Activated CD8-positive, alpha-beta memory T cell treated with anti-CD3 and anti-CD28 coated beads, Interleukin-2, amount 50 U/mL, for 24 hours (primary cell): ENCODE measurements around the gene PLCB3.

ENCODE experiments used
- DNase-seq: peaks from one replicate; pipeline ENCODE4 v3.0.0-alpha.2; 2020; ENCODE audit errors: extremely low read depth

Gene PLCB3

DNA sequence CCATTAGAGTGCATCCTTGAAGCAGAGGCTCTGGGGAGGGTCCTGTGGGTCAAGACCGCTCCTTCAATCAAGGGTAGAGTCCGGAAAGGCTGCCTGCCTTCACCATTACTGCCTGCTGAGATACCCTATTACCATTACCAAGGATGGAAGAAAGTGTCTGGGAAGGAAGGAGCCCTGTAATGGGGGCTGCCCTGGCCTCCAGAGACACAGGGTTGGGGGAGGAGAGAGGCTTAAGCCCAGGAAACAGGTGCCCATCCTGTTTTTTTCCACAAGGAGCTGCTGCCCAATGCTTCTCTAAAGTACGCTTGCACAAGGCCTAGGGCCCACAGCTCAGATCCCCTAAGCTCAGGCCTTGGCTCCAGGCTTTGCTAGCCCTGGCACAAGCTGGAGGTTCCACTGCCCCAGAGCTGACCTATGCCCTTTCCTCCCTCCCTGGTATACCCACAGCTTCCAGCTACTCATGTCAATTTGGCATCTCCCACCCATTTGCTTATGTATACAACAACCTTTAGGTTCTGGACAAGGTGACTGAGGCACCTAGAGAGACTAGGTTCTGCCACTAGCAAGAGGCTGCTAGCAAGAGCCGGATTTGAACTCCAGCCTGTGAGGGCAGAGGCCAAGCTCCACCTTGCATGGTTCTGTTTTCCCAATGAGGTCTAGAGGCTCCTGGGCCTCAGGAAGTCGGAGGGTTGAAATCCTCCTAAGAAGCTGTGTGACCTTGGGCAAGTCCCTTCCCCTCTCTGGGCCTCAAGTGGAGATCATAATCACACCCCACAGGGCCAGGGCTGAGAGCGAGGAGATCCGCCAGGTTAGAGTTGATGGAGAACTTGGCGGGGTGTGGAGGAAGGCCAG is 1.5 kb upstream of the PLCB3 start:
- no peak for DNase-seq

DNA sequence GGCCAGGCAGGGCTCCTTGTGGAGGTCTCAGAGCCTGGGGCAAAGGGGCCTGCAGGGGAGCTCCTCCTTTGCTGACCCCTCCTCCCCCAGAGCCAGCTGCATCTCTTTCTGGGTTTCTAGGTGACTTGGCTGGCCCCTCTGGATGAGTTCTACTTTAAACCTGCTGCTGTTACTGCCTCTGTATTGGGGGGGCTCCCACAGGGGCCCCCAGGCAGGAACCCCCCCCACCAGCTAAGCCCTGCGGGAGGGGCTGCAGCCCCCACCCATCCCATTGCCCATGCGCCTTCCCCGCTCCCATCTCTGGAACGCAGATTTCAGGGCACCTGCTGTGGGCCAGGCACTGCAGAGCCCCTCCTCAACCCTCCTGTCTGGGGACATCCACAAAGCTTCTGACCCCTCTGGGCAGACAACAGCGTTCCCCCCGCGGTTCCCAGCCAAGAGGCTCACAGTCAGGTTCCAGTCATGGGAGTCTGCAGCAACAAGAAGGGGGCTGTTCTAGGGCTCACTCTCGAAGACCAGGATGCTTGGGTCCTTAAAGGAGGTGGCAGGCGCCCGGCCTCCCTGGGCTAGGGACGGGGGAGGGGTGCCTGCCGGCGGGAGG is 815 bp upstream of the PLCB3 start:
- DNase-seq: no peak

DNA sequence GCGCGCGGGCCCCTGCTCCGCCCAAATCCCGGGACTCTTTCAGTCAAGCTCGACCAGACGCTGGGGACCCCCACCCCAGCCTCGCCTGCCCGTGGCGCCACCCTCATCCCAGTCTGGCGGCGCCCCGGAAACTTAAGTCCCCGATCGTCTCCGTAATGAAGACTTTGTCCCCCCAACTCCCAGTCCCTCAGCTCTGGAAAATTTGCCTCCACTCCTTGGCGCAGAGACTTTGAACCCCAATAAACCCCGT is 348 bp downstream of the PLCB3 start:
- DNase-seq: no peak

DNA sequence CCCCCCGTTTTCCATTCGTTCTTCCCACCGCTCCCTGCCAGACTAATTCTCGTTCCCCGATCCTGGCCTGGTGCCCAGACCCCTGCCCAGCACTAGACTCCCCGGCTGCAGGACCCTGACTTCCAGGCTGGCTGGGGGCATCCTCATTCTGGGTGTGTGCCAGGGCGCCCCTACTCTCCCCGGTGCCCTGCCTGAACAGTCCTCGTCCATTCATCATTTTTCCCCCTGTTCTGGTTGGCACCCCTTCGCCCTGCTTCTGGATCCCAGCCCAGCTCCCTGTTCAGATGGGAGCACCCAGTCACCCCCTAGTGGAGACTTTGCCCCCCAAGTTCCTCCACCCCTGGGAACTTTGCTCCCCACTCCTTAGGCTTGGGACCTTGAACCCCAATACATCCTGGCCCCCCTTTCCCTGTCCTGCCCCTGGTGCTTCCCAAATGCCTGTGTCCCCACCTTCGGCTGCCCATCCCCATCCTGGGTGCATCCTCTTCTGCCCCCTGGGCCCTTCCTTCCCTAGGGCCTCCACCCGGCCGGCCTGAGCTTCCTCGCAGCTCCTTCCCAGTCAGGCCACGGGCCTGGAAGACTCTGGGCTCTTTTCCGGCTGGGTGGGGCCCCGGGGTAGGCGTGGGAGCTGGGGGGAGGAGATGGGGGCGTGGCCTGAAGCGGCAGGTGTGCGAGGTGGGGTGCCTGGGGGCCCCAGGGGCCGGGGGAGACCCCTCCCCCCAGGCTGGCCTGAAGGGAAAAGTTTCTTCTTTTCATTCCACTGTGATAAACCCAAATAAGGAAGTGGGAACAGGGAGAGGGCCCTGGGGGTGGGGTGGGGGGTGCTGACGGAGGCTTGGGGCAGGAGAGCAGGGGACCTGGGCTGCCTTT is 908 bp downstream of the PLCB3 start:
- DNase-seq: no peak

DNA sequence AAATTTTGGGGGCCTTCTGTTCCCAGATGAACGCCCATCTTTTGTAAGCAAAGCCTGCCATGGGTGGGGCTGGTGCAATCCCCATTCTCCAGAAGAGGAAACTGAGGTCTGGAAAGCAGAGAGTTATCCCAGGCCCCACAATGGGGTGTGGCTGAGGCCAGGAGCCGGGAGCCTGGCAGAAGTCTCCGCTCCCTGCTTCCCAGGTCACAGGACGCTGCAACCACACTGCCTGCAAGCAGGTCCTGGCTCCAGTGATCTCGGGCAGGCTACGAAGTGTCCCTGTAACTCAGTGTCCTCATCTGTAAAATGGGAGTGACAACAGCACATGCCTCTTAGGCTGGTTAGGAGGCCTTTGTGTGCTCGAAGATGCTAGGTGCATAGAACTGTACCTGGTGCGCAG is 1.7 kb downstream of the PLCB3 start:
- no peak for DNase-seq

DNA sequence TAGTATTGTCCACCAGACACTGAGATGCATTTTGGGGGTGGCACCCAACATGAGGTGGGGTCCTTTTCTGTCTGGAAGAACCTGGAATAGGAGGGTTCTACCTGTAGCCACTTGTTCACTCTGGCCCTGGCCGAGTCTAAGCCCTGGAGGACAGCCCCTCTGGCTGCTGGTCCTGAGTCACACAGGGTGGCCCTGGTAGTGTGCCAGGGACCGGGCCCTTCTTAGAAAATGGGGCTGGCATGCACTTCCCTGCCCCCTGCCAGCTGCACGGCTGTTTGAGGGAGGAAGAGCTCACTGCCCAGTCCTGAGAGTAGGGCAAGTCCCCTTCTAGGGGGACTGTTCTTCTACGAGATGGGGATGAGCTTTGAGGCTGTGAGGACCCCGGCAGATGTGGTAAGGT is 2.2 kb downstream of the PLCB3 start:
- no peak for DNase-seq

DNA sequence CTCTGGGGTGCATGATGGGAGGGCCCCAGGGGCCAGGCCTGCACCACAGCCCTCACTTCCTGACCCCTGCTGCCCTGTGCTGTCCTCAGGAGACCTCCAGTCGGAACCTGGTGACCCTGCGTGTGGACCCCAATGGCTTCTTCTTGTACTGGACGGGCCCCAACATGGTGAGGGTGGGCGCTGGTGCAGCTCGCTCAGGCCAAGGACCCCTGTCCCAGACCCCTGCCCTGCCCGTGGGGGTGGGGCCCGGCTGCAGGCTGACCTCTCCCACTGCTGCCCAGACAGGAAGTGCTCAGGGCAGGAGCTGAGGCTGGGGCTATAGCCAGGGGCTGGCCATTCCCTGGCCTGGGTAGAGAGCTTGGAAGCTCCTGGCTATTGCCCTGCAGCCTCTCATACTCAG is 3.0 kb downstream of the PLCB3 start:
- DNase-seq: no peak

DNA sequence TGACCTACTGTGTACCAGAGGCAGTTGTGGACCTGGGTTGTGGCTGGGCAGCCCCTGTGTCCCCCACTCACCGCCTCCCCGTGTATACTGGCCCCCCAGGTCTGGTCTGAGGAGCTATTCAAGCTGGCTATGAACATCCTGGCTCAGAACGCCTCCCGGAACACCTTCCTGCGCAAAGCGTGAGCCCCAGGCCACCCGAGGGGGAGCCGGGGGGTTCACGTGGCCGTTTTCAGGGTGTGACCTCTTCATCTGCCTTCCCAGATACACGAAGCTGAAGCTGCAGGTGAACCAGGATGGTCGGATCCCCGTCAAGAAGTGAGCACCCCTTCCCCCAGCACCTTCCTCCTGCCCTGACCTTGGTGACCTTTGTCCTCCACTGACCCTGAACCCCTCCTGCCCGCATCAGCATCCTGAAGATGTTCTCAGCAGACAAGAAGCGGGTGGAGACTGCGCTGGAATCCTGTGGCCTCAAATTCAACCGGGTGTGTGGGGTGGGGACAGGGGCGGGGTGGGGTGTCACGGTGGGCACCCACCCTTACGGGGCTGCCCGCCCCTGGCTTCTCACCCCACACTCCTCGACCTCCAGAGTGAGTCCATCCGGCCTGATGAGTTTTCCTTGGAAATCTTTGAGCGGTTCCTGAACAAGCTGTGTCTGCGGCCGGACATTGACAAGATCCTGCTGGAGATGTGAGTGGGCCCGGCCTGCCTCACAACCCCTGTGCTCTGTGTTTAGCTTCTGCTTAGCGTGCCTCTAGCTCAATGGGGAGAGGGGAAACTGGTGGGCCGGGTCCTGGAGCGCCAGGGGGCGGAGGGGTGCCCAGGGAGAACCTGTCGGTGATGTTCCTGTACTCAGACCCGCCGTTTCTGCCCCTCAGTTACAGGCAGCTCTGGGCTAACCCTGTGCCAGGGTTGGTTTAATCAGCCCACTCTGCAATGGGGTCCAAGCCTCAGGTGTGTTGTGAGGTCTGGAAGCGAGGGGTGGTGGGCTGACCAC is 4.1 kb downstream of the PLCB3 start:
- no peak for DNase-seq

DNA sequence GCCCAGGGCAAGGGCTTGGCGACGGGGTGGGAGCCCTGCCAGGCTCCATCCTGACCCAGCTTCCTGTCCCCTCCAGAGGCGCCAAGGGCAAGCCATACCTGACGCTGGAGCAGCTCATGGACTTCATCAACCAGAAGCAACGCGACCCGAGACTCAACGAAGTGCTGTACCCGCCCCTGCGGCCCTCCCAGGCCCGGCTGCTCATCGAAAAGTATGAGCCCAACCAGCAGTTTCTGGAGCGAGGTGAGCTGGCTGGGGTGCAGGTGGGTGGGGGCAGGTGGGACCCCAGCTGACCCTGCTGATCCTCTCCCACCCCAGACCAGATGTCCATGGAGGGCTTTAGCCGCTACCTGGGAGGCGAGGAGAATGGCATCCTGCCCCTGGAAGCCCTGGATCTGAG is 5.0 kb downstream of the PLCB3 start:
- no peak for DNase-seq

DNA sequence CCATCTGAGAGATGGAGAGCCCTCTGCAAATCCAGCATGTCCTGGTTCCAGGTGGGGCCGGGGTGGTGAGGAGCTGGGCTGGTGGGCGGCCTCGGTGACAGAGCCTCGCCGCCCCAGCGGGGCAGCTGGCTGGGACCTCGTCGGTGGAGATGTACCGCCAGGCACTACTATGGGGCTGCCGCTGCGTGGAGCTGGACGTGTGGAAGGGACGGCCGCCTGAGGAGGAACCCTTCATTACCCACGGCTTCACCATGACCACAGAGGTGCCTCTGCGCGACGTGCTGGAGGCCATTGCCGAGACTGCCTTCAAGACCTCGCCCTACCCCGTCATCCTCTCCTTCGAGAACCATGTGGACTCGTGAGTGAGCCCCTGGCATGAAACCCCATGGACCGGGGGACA is 7.0 kb downstream of the PLCB3 start:
- DNase-seq: no peak

DNA sequence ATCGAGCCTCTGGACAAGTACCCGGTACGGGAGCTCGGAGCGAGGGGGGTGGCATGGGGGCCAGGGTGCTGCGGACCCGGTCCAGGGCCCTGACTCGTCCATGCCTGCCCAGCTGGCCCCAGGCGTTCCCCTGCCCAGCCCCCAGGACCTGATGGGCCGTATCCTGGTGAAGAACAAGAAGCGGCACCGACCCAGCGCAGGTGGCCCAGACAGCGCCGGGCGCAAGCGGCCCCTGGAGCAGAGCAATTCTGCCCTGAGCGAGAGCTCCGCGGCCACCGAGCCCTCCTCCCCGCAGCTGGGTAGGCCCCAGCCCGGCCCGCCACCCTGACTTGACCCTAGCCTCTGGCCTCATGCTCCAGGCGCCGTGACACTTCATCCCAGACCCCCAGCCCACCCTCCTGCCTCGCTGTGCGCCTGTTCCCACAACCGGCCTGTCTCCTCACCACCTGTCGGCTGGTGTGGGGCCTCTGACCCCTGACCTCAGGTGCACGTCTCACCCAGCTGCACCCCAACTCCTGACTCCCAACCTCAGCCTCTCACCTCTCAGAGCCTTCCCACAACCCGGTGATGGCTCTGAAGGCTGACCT is 7.7 kb downstream of the PLCB3 start:
- no peak for DNase-seq

DNA sequence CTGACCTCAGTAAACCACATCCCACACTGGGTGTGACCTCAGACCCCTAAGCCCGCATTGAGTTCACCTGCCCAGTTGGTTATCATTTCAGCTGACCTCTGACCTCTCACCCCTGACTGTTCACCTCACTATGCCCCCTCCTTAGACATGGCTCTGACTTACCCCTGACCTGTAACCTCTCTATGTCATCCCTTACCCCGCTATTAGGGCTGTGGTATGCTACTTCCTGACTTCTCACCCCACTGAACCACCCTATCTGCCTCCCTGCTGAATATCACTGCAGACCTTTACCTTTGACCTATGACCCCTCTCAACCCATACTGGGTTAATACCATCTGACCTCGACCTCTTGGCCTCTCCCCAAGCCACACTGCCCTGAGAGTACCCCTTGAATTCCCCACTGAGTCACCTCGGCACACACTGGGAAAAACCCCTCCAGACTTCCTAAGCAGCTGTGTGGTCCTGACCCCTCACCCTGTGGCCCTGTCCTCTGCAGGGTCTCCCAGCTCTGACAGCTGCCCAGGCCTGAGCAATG is 8.3 kb downstream of the PLCB3 start:
- no peak for DNase-seq

DNA sequence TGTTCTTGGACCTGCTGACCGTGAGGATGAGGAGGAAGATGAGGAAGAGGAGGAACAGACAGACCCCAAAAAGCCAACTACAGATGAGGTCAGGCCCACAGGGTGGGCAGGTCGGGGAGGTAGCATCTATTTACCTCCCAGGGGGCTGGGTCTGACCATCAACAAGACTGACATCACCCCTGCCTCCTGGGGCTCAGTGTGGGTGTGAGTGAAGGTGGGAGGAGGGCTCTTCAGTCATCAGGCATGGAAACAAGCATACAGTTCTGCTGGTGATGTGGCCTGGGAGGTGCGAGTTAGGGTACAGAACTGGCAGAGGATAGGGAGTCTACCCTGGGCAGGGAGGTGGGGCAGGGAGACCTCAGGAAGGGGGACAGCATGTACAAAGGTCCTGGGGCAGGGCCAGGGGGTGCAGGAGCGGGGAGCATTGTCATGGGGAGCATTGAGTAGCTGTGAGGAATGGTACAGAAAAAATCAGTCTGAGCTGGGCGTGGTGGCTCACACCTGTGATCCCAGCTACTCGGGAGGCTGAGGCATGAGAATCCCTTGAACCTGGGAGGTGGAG is 8.9 kb downstream of the PLCB3 start:
- no peak for DNase-seq

DNA sequence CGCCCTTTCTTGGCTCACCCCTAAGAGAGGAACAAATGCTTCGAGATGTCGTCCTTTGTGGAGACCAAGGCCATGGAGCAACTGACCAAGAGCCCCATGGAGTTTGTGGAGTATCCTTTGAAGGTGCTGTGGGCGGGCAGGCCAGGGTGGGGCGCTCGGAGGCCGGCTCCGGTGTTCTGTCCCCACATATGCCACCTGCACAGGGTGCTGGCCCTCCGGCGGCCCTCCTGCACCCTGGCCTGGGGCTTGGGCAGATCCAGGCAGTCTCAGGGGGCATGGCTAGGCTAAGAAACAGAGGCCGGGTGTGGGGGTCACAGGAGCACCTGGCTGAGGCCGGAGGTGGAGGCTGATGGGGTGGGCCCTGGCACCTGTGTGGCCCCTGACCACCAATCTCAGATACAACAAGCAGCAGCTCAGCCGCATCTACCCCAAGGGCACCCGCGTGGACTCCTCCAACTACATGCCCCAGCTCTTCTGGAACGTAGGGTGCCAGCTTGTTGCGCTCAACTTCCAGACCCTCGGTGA is 10.3 kb downstream of the PLCB3 start:
- DNase-seq: no peak

DNA sequence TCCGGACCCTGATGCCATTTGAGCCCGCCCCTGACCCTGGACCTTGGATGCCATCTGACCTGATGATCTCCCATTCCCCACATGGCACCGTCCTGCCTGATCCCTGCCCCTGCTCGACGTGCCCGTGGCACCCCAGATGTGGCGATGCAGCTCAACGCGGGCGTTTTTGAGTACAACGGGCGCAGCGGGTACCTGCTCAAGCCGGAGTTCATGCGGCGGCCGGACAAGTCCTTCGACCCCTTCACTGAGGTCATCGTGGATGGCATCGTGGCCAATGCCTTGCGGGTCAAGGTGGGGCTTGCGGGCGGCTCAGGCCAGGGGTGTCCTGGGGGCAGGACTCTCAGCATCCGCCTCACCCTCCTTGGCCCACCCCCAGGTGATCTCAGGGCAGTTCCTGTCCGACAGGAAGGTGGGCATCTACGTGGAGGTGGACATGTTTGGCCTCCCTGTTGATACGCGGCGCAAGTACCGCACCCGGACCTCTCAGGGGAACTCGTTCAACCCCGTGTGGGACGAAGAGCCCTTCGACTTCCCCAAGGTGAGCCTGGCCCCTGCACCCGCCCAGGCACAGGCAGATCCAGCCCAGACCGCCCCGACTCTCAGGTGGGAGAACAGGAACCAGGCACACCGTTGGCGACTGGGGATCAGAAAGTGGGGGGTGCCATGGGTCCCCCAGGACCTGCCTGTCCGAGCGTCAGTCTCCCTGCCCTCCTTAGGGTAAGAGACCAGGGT is 11.1 kb downstream of the PLCB3 start:
- DNase-seq: no peak

DNA sequence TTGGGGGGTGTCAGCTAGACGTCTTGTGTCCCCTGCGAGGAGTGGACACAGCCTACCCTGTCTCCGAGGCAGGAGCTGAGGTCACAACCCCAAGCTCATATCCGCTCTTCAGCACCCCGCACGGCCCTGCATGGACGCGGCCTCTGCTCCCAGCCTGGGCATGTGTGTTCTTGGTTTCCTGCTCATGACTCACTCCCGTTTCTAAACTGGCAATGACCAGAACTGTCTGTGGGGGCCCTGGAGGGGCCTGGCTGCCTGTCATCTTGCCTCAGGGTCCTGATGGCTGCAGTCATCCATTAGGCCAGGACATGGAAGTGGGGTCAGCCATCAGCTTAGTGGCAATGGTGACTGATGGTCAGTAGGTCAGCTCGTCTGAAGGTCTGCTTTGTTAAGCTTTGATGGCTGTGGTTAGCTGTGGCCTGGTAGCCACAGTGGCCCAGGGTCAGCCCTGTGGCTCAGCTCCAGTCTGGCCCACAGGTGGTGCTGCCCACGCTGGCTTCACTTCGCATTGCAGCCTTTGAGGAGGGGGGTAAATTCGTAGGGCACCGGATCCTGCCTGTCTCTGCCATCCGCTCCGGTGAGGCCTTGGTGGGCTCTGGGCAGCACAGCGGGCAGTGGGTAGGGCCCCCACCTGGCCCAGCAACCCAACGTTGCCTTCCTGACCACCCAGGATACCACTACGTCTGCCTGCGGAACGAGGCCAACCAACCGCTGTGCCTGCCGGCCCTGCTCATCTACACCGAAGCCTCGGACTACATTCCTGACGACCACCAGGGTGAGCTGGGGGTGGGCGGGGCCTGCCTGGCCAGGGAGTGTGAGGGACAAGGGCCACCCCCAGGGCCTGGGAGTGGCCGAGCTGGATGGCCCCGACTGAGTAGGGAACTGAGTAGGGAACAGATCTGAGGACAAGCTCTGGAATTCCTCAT is 12.0 kb downstream of the PLCB3 start:
- no peak for DNase-seq

DNA sequence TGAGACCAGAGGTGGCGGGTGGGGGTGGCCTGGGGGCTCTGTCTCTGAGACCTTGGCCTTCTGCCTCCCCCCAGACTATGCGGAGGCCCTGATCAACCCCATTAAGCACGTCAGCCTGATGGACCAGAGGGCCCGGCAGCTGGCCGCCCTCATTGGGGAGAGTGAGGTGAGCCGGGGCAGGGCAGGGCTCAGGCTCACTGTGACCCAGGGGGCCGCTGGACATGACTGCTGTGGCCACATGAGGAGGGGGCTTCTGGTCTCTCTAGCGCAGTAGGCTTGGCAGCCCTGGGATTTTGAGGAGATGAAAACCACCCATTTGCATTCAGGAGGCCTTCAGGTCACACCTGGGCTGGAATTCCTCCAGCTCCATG is 12.6 kb downstream of the PLCB3 start:
- no peak for DNase-seq

DNA sequence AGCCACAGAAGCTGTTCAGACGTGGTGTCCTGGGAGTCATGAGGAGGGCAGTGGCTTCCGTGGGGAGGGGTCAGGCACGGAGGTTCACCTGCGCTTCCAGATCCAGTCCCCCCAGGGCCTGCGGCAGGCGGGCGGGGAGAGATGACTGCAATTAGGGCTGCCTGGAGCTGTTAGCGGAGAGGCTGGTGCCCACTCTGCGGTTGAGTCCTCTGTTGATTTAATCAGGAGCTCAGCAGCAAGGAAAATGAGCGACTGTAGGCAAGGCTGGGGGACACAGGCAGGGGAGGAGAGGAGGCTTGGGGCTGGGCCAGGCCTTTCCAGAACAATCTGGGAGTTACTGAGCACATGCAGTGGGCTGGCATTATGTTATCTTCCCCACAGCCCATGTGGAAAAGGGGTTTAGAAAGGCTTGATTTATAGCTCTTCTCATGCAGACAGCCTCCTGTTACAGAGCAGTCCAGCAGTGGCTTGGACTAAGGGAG is 13.1 kb downstream of the PLCB3 start:
- DNase-seq: no peak
